Colonic mucosa (tissue), 4 donors: Measurements from ENCODE around the gene NEK4. TPM values are rescaled to one million over a fixed set of nuclear protein-coding genes. Genes with fewer than 3 reads are reported as not detected.

Experiments used
- DNase-seq: peaks from one replicate; pipeline ENCODE4 v3.0.0-alpha.2; 2020
- H3K27ac ChIP-seq: fragments of 200-600 bp; one replicate; pipeline ENCODE4 v1.8.0; 2021
- H3K27me3 ChIP-seq: fragments of 200-600 bp; one replicate; pipeline ENCODE4 v1.8.0; 2021
- H3K36me3 ChIP-seq: fragments of 200-600 bp; one replicate; pipeline ENCODE4 v1.8.0; 2021
- H3K4me1 ChIP-seq: fragments of 200-600 bp; one replicate; pipeline ENCODE4 v1.8.0; 2021; ENCODE audit warnings: mild to moderate bottlenecking
- H3K4me3 ChIP-seq: fragments of 200-600 bp; one replicate; pipeline ENCODE4 v1.8.0; 2021
- H3K9ac ChIP-seq, 2 donors: one replicate each; pipeline ENCODE4 v1.7.0; 2013; ENCODE audit warnings: control low read depth in 2 of 2, low read depth in 2 of 2, low read length in 2 of 2
- H3K9me3 ChIP-seq: fragments of 200-600 bp; one replicate; pipeline ENCODE4 v1.8.0; 2021
- intact Hi-C: fragments of 100-400 bp; cut with DNase I; formaldehyde crosslinking; loops from one replicate; pipeline ENCODE4 v1.14.1; 2022
- total RNA-seq, 2 donors: library from RNA; stranded (reverse); fragmentation: NEBNext Ultra II Directional in 1 of 2; extraction: Animal tissue kit (Norgen Biotek cat#: 25700) in 1 of 2; gene quantifications; one replicate each; pipeline ENCODE4 v1.2.1, GENCODE V29; 2021
- TF ChIP-seq, protein P1 (sequence below): fragments of 200-600 bp; IDR thresholded peaks from one replicate; pipeline ENCODE4 v1.8.0; 2022; ENCODE audit warnings: antibody characterized with exemption, mild to moderate bottlenecking
- donor health status: healthy.
- donor health status: DM: no; HTN: no; CAD: no.
- donor health status: DM: no; HTN: no; CAD: no.

NEK4 gene
- 10 to 100 TPM; 21.2 to 29.1 TPM for total RNA-seq

- Histone ChIP-seq H3K9me3 (no peaks in the 10 kb centered on the region), H3K4me3 (peak within 1 kb of the TSS; percentile 93), H3K9ac (peak within 1 kb of the TSS; percentile 67 to 70), H3K36me3 (no peaks in the 10 kb centered on the region), H3K4me1 (no peaks in the 10 kb centered on the region), H3K27ac (peak within 1 kb of the TSS; percentile 70), H3K27me3 (no peaks in the 10 kb centered on the region)
- TF ChIP-seq, protein P1, sequence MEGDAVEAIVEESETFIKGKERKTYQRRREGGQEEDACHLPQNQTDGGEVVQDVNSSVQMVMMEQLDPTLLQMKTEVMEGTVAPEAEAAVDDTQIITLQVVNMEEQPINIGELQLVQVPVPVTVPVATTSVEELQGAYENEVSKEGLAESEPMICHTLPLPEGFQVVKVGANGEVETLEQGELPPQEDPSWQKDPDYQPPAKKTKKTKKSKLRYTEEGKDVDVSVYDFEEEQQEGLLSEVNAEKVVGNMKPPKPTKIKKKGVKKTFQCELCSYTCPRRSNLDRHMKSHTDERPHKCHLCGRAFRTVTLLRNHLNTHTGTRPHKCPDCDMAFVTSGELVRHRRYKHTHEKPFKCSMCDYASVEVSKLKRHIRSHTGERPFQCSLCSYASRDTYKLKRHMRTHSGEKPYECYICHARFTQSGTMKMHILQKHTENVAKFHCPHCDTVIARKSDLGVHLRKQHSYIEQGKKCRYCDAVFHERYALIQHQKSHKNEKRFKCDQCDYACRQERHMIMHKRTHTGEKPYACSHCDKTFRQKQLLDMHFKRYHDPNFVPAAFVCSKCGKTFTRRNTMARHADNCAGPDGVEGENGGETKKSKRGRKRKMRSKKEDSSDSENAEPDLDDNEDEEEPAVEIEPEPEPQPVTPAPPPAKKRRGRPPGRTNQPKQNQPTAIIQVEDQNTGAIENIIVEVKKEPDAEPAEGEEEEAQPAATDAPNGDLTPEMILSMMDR = no peak
- peak; percentile 94 for DNase-seq
- intact Hi-C loops = no loop called here
Observed at GRCh38 chr3:52770496-52771333, at the start of gene NEK4. Gene NEK4 (minus strand): TSS chr3:52770940. CDS start chr3:52770746, 194 bp downstream.

DNA sequence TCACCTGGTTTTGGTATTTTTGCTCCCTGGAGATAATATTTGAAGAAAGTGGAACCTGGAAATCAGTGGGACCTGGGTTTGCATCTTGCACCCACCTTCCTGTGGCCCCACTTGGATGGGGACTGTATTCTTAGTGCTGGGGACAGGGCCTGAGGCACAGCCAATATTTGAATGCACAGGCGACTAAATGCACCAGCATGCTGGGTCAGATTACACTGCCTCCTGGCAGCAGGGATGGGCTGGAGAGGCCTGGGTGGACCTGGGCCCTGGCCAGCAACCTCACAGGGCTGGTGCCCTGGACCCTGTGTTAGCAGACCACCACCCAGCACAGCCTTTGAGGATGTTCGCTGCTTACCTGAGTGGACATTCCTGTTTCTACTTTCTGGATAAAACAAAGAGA, 49.2 kb upstream of the NEK4 start:
- Histone ChIP-seq H3K27me3 (no peaks in the 10 kb centered on the region), H3K27ac (no peak overlapping the region), H3K4me1 (no peaks in the 10 kb centered on the region), H3K9me3 (no peaks in the 10 kb centered on the region), H3K36me3 (no peaks in the 10 kb centered on the region), H3K9ac (no peak overlapping the region), H3K4me3 (no peak overlapping the region)
- intact Hi-C loops = no loop called here
- TF ChIP-seq, protein P1 = no peak
- no peak for DNase-seq

DNA sequence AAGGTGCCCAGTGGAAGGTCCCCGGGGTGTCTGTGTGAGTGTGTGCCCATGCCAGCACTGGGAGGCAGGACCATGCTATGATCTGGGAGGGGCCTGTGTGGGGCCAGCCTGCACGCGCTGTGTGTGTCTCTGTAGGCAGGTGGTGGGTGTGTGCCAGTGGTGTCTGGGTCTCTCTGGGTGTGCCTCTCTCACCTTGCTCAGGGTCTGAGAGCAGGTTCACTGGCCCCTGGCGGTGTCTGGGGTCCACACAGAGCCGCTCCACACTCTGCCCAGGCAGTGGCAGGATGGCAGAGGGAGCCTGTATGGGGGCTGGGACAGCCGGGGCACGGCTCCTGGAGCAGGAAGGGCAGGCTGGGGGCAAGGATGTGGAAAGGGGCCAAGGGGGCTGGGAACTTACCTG, 47.1 kb upstream of the NEK4 start:
- no peaks in the 10 kb centered on the region for H3K36me3 ChIP-seq
- H3K27ac ChIP-seq = no peak overlapping the region
- no peaks in the 10 kb centered on the region for H3K27me3 ChIP-seq
- no peak overlapping the region for H3K9ac ChIP-seq
- no peaks in the 10 kb centered on the region for H3K4me1 ChIP-seq
- DNase-seq = no peak
- no peak overlapping the region for H3K4me3 ChIP-seq
- H3K9me3 ChIP-seq = no peaks in the 10 kb centered on the region
- intact Hi-C loops = no loop called here
- TF ChIP-seq, protein P1 = no peak

DNA sequence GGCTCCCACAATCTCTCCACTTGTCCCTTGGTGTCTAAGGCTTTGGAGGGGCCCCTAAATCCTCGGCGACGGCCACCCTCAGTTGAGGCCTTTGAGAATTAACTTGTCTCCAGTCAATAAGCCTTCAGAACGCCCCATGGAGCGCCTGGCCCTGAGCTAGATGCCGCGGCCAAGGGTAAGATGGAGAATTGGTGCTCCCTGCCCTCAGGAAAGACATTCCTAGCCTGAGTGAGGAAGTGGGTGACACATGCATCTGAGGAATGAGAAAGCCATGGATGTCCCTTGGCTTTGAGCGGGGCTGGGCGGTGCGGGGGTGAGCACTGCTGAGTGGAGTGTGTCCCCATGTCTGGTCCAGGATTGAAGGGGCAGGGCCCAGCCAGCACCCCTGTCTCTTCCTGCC, 46.5 kb upstream of the NEK4 start:
- no peaks in the 10 kb centered on the region for H3K4me1 ChIP-seq
- H3K9ac ChIP-seq = no peak overlapping the region
- no peak overlapping the region for H3K27ac ChIP-seq
- no peak for DNase-seq
- no peaks in the 10 kb centered on the region for H3K36me3 ChIP-seq
- no peaks in the 10 kb centered on the region for H3K27me3 ChIP-seq
- H3K4me3 ChIP-seq = no peak overlapping the region
- TF ChIP-seq, protein P1 = no peak
- intact Hi-C loops = no loop called here
- no peaks in the 10 kb centered on the region for H3K9me3 ChIP-seq

DNA sequence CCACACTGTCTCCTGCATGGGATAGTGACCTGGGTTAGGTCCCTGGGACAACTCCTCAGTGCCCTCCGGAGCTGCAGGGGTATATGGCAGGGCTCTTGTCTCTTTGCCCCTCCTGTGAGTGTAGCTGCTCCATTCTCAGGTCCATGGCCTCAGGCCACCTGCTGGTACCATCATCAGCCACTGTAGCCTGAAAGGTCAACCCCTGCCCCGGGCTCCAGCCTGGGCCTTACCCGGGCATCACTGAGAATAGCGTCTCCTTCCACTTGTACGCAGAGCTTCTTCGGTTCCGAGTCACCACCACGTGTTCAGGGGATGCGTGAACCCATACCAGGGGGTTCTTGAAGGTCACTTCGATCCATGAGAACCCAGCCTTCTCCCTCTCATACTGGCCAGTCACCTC, 45.9 kb upstream of the NEK4 start:
- no peaks in the 10 kb centered on the region for H3K4me1 ChIP-seq
- intact Hi-C loops = no loop called here
- no peak overlapping the region for H3K4me3 ChIP-seq
- H3K9ac ChIP-seq = no peak overlapping the region
- H3K27me3 ChIP-seq = no peaks in the 10 kb centered on the region
- no peak for DNase-seq
- TF ChIP-seq, protein P1 = no peak
- no peak overlapping the region for H3K27ac ChIP-seq
- no peaks in the 10 kb centered on the region for H3K36me3 ChIP-seq
- H3K9me3 ChIP-seq = no peaks in the 10 kb centered on the region
